NCI-H2029 (cell line): ENCODE data around the gene PRR7.
"Not testable (repeated sequence)": the region's sequence is repeated elsewhere in the genome, so short reads cannot be mapped to it uniquely, and the experiment has no call there.

Experiments used
- DNase-seq: peaks from one replicate; lab custom pipeline; 2025; lab: John Stamatoyannopoulos, UW

Gene PRR7

GRCh38 chr5:177484902-177485549 is 38.4 kb downstream of the PRR7 start:
- DNase-seq, result no peak

- not testable (repeated sequence) for DNase-seq
These were observed 39.1 kb downstream of the PRR7 start for GRCh38 chr5:177485753-177486152.

DNA sequence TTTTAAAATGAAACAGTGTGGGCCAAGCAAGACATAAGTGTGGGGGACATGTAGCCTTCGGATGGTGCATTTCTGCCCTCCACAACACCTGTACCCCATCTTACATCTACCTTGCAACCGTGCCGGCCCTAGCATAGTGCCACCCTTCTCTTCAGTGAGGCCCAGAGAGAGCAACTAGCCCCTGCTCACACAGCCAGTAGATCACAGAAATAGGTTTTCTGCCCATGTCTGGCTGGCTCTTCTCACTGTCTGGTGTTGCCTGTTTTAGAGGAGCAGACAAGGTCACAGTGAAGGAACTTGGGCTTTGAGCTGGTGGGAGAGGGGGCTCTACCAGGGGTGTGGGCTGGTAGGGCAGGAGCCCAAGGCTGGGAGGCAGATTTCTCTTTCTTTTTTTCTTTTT is 39.6 kb downstream of the PRR7 start:
- DNase-seq, result no peak

GRCh38 chr5:177487144-177487543 is 40.5 kb downstream of the PRR7 start:
- no peak for DNase-seq

DNA sequence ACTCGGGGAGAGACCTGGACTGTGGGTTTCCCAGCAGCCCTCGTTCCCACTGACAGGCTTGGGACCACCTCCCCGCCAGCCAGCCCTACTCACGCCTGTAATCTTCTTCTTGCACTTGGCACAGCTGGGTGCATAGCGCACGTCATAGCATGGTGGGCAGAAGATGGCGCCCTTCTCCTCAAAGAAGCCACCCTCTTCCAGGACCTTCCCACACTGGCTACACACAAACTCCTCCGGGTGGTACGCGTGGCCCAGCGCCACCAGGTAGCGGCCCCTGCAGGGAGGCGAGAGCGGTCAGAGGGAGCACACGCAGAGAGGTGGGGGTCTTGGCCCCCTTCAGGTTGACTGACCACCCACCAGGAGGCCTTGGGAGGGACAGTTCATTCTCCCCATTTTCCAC is 41.4 kb downstream of the PRR7 start:
- DNase-seq, result no peak

GRCh38 chr5:177489119-177489716 is 42.6 kb downstream of the PRR7 start:
- DNase-seq, result no peak

DNA sequence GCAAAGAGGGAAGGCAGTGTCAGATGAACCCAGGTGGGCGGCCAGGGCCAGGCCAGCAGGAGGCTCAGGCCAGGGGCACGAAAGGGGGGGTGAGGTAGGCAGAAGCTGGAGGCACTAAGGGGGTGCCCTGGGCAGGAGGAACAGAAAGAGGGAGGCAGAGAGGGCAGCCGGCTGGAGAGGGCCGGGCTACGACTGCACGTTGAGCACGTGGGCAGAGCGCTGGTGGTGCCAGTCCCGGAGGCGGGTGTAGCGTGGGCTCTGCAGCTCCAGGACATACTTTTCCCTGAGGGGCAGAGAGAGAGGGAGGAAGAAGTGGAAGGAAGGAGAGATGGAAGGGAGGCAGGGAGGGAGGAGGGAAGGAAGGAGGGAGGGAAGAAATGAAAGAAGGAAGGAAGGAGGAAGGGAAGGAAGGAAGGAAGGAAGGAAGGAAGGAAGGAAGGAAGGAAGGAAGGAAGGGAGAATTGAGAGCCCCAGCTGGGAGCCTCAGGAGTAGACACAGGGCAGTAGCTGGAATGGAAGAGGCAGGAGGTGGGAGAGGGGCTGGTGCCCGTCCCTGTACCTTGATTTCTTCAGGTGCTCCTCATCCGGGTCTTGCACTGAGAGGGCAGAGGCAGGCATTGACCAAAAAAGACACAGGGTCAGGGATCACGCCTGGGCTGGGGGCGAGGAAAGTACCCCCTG is 43.8 kb downstream of the PRR7 start:
- DNase-seq, result no peak

- no peak for DNase-seq
These were observed 44.4 kb downstream of the PRR7 start for GRCh38 chr5:177490992-177491391.

- DNase-seq, result no peak
These were observed 44.9 kb downstream of the PRR7 start for GRCh38 chr5:177491429-177491945.

- DNase-seq, result no peak
These were observed 45.6 kb downstream of the PRR7 start for GRCh38 chr5:177491983-177492746.

DNA sequence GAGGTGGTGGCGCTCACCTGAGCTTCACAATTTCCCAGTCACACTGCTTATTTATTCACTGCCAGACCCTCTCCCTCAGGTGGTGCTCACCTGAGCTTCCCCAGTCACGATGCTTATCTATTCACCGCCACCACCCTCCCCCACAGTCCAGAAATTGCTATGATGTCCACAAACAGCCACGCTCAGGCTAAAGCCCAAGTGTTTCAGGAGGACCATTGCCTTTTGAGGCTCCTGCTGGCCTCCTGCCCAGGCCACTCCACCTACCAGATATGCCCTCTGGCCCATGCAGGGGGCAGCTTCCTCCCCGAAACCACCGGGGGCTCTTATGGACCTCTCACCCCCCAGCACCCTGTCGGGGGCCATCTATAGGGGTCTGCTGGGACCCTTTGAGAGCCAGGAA is 46.2 kb downstream of the PRR7 start:
- DNase-seq, result no peak

DNA sequence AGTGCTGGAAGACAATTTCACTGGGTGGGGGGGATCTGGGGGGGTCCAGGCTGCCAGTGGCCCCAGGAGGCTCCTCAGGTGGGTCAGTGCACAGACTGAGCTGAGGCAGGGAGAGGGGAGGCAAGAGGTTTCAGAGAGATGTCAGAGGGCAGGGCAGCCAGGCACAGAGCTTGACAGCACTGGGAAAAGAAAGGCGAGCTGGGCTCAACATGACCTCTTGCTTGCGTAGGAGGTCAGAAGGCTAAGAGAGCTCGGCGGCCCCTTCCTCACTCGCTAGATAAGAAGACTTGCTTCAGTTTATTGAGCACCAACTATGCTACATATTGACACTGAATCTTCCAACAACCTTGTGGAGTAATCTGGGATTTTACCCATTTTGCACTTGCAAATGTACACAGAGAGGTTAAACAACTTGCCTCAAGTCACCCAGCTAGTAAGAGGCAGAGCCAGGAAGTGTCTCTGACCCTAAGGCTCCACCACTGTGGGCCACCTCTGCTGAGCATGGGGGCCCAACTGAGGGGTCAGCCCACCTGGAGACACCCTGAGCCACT is 47.3 kb downstream of the PRR7 start:
- no peak for DNase-seq

DNA sequence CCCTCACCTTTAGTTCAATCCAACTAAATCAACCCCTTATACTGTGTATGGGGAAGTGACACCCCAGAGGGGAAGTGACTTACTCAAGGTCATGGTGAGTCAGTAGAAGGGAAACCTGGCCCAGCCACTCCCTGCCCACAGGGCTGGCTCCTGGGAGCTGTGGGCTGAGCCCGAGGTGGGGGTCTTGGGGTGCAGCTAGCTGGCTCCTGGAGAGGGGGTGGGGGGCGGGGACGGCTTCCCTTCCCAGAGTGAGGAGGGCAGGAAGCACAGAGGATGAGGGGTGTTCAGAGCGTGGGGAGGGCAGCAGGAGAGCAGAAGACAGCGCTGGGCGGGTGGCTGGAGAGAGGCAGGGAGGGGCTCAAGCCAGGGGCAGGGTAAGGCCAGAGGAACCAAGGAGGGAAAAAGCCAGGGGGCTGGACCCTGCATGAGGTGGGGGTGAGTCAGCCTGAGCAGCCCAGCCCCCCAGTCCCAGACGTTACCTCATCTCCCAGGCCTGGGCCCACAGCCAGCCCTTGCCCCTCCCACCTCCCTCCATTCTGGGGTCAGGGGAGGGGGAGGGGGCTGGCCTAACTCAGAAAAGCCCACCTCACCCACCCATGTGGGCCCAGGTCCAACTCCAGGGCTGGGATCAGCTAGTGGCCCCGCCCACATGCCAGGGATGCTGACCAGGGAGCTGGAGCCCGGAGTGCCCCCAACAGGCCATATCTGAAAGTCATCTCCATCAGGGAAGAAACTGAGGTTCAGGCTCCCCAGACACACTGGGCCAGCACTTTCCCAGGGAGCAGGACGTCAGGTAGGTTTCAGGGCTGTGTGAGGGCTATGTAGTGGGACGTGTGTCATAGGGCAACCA is 48.0 kb downstream of the PRR7 start:
- no peak for DNase-seq

DNA sequence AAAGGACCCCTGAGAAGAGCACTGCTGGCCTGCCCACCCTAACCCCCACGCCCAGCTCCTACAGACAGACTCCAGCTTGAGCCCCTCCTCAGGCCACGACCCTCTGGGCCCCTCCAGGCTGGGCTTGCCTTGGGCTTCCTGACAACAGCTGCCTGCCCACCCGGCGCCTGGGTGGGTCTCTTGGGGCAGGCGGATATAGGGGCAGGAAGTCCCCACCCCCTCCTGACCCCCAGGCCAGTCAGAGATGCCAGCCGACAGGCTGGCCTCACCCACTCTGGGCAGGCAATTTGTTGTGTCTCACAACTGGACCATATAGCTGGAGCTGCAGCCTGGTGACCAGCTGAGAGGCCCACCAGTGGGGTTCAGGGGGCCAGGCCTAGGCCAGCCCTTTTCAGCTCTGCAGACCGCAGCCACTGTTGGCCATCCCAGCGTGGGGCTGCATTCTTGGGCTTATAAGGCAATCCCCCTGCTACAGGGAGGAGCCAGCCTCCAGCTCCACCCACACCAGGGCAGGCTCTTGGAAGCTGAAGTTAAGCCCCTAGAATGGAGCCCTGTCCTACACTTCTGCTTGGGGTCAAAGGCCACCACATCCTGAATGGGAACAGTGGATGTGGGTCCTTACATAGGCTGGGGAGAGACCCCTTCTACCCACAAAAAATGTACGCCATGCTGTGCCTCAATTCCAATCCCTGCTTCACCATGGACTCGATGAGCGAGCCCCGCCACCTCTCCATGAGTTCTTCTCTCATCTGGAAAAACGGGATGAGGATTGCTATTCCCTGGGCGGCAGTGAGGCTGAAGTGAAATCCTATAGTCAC is 48.8 kb downstream of the PRR7 start:
- no peak for DNase-seq

DNA sequence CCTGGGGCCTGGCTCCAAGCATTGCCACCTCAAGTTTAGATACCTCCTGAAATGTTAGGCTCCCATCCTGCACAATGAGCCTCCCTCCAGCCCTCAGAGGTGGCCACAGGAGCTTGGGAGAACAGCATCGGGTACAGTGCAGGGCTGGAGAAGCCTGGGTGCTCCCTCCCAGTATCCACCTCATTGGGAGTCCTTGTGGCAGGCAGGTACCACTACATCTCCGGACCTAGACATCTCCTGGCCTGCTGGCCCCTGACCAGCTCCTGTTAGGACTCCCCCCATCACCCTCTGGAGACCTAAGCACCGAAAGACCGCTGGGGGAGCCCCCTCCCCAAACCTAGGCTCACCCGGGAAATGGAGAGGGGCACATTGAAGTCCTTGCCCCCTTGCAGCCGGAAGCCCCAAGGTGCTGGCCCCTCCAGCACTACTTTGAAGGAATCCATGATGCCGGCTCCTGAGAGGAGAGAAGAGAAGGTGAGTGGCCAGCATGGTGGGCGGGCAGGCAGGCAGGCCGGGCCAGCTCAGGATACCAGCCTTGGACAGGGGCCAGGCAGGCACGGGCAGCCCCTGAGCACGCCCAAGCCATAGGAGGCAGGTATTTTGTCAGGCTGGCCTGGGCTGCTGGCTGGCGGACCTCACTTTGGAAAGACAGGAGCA is 49.6 kb downstream of the PRR7 start:
- peak; percentile 40 for DNase-seq

DNA sequence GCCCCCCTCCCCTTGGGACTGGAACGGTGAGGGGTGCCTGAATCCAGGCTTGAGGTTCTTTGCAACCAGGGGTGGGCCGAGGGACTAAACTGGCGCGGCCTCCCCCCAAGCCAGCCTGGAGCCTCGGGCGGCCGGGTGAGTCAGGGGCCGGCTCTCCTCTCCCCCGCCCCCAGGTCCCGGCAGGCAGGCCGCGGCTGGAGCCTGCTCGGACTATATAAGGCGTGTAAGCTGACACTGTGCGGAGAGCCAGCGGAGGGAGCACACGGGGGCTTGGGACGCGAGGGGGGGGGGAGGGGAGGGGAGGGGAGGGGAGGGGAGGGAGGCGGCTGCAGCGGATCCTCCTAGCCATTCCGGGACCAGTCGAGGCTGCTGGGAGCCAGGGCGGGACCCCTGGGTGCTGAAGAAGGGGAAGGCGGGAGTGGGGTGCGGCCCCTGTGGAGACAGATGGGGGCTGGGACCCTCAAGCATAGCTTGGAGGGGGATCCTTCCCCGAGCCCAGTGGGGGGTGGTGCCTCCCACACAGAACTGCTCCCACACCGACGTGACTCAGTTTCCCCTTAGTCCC is 50.2 kb downstream of the PRR7 start:
- DNase-seq, result peak; percentile 81

DNA sequence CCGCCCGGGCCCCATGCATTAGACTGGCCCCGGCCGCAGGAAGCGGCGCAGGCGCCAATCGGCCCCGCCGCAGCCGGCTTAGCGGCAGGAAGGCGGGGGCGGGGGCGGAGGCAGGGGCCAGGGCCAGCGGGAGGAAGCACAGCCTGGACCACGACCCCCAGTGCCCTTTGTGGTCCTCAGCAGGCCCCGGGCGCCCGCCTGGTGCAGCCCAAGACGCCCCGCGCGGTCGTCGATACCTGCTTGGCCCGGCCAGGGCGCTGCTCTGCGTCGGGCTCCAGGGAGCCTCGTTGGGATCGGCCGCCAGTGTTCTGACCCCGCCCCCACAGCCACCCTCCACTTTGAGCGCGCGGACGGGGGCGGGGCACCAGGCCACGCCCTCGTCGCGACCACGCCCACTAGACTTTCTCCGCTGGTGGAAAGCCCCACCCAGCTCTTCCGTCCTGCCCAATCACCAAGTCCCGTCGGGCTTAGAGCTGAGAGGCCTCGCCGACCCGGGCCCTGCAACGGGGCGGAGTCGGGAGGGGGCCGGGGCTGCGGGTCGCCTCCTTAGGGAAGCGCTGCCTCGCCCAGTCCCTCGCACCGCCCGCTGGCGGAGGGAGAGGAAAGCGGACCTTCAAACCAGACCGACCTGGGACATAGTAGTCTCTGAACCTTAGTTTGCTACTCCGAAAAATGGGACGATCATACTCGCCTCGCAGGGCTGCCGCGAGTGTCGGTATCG is 50.8 kb downstream of the PRR7 start, which contains the start of gene PDLIM7:
Gene PDLIM7 (minus strand): TSS at position 313 of the 721 bp plus-strand sequence. CDS start 1,092 bp downstream, outside the sequence.
- peak; percentile 91 for DNase-seq

GRCh38 chr5:177498013-177498787 is 51.6 kb downstream of the PRR7 start:
- DNase-seq, result no peak
